SK-N-MC (cell line): Measurements from ENCODE around the gene TNFRSF21.

Experiments
- EZH2 ChIP-seq: fragments of 200-600 bp; sonication (generic); IDR thresholded peaks from one replicate; pipeline ENCODE4 v1.6.1; 2017; ENCODE audit warnings: antibody characterized with exemption
- POLR2AphosphoS5 ChIP-seq: IDR thresholded peaks from 2 replicates; pipeline ENCODE4 v1.6.1; 2012; ENCODE audit warnings: mild to moderate bottlenecking, low read depth, low read length, borderline replicate concordance

GRCh38 chr6:47352194-47352920, 42.7 kb upstream of the TNFRSF21 start:
- no peak for TF ChIP-seq EZH2
- TF ChIP-seq POLR2AphosphoS5 = no peak
